Sigmoid colon (tissue), 4 donors: ENCODE measurements around the gene PXDN.

Experiments
- POLR2A ChIP-seq, 2 donors: fragments of 450-650 bp; IDR thresholded peaks; one replicate each; pipeline ENCODE4 v1.6.1; 2016; ENCODE audit warnings: antibody characterized with exemption in 2 of 2, mild to moderate bottlenecking in 2 of 2, moderate library complexity in 2 of 2
- POLR2AphosphoS5 ChIP-seq, 4 donors: sonication (generic); formaldehyde crosslinking; IDR thresholded peaks; one replicate each; pipeline ENCODE4 v1.6.1; 2017; ENCODE audit warnings: antibody characterized with exemption in 4 of 4

GRCh38 chr2:1736997-1737480 lies 7.3 kb downstream of the PXDN start:
- peak in 1 of 2 donors; percentile 10 for TF ChIP-seq POLR2A (IDR thresholded peaks at IDR 0.05)
- peak; percentile 53 to 79 (median 65) for TF ChIP-seq POLR2AphosphoS5 (IDR thresholded peaks at IDR 0.05)
